HFF-Myc (cell line): ENCODE results near the gene ARVCF.

Experiments
- DNase-seq: peaks from one replicate; pipeline ENCODE4 v3.0.0-alpha.2; 2011; ENCODE audit warnings: low read depth; ENCODE audit errors: extremely low read depth
- H3K4me3 ChIP-seq: replicated peaks from 2 replicates; pipeline ENCODE4 v1.5.1; 2011; ENCODE audit warnings: low read depth, mild to moderate bottlenecking, control low read depth, low read length
- CTCF ChIP-seq: IDR thresholded peaks from 2 replicates; pipeline ENCODE4 v1.5.1; 2012; ENCODE audit warnings: mild to moderate bottlenecking, low read depth, low read length, control low read depth; ENCODE audit errors: missing control alignments

ARVCF gene

GRCh38 chr22:19974268-19974861 is 42.3 kb downstream of the ARVCF start:
- DNase-seq = no peak
- no peak for TF ChIP-seq CTCF
- H3K4me3 ChIP-seq = no peak overlapping the region

GRCh38 chr22:19973551-19974267 is 42.9 kb downstream of the ARVCF start:
- no peak overlapping the region for H3K4me3 ChIP-seq
- no peak for DNase-seq
- TF ChIP-seq CTCF = no peak

- no peak overlapping the region for H3K4me3 ChIP-seq
- DNase-seq = no peak
- no peak for TF ChIP-seq CTCF
Measured at GRCh38 chr22:19972652-19973550, 43.7 kb downstream of the ARVCF start.

- no peak for DNase-seq
- H3K4me3 ChIP-seq = no peak overlapping the region
- no peak for TF ChIP-seq CTCF
Measured at GRCh38 chr22:19972251-19972650, 44.4 kb downstream of the ARVCF start.

- no peak for TF ChIP-seq CTCF
- no peak for DNase-seq
- no peak overlapping the region for H3K4me3 ChIP-seq
Measured at GRCh38 chr22:19971276-19972124, 45.1 kb downstream of the ARVCF start.
